HCT116 (cell line): ENCODE results near the gene BAIAP2. TPM values are rescaled to one million over a fixed set of nuclear protein-coding genes. Genes with fewer than 3 reads are reported as not detected.

Source experiments
- ATAC-seq: fragments of 200-7000 bp; cut with Tn5 transposase; 2 replicates; pipeline ENCODE4 v1.9.1; 2020; ENCODE audit warnings: mild to moderate bottlenecking, moderate library complexity
- BruUV-seq: library from RNA; stranded (reverse); fragments of 400-500 nt; replicated peaks from 2 replicates; lab custom pipeline; 2021; lab: Mats Ljungman, UMichigan
- CTCF ChIA-PET: fragments of 300-600 bp; sonication (Branson Sonifier 250); formaldehyde crosslinking; loops from one replicate; lab custom pipeline; 2021; ENCODE audit warnings: antibody characterized with exemption; lab: Charles Lee
- POLR2A ChIA-PET: fragments of 300-600, 350-600 bp; sonication (Branson Sonifier 250); formaldehyde crosslinking; loops from one replicate; lab custom pipeline; 2021; ENCODE audit warnings: antibody characterized with exemption; lab: Charles Lee
- RAD21 ChIA-PET, 2 experiments: fragments of 300-600 bp; sonication (Branson Sonifier 250); formaldehyde crosslinking; loops; one replicate each; lab custom pipeline; 2023; ENCODE audit warnings: low total read pairs in 2 of 2; ENCODE audit not compliant: uncharacterized antibody in 2 of 2, unreplicated experiment in 2 of 2, low non-redundant PET in 1 of 2; lab: Charles Lee
- DNase-seq: peaks from one replicate; pipeline ENCODE4 v3.0.0-alpha.2; 2010; ENCODE audit warnings: low read depth, low spot score
- H2AFZ ChIP-seq: fragments of 200-600 bp; shearing (Covaris generic), sonication (generic); 2 replicates; pipeline ENCODE4 v1.6.1; 2017; ENCODE audit warnings: low read depth, mixed run types, mixed read lengths, antibody characterized with exemption, low read length; ENCODE audit not compliant: poor library complexity, severe bottlenecking
- H3K27ac ChIP-seq: 2 replicates; pipeline ENCODE4 v1.5.1; 2012; ENCODE audit warnings: low read depth, low read length
- H3K27me3 ChIP-seq: fragments of 200-600 bp; sonication (generic); 2 replicates; pipeline ENCODE4 v1.6.1; 2016; ENCODE audit warnings: mixed run types, low read length, mixed read lengths; ENCODE audit not compliant: insufficient read depth
- H3K36me3 ChIP-seq, 2 experiments: fragments of 200-500 bp in 1 of 2; fragments of 200-600 bp in 1 of 2; sonication (Bioruptor generic) in 1 of 2; sonication (generic) in 1 of 2; 2 replicates each; pipeline versions ENCODE4 v1.5.1 to v1.6.1; 2014 to 2016; ENCODE audit warnings: low read length in 2 of 2, inconsistent platforms in 1 of 2, mixed read lengths in 1 of 2, mixed run types in 1 of 2; ENCODE audit not compliant: insufficient read depth in 2 of 2, control insufficient read depth in 1 of 2
- H3K4me1 ChIP-seq, 2 experiments: fragments of 200-600 bp in 1 of 2; sonication (generic) in 1 of 2; 2 replicates each; pipeline versions ENCODE4 v1.5.1 to v1.6.1; 2012 to 2017; ENCODE audit warnings: low read length in 2 of 2, inconsistent platforms in 1 of 2, mild to moderate bottlenecking in 1 of 2, mixed read lengths in 1 of 2, mixed run types in 1 of 2, moderate library complexity in 1 of 2; ENCODE audit not compliant: insufficient read depth in 2 of 2, control insufficient read depth in 1 of 2
- H3K4me2 ChIP-seq: fragments of 200-600 bp; sonication (generic); 2 replicates; pipeline ENCODE4 v1.6.1; 2017; ENCODE audit warnings: mixed run types, low read length, mixed read lengths
- H3K4me3 ChIP-seq, 2 experiments: fragments of 200-600 bp in 1 of 2; sonication (generic) in 1 of 2; replicated peaks in 1 of 2; 2 replicates each; pipeline ENCODE4 v1.5.1; 2011 to 2016; ENCODE audit warnings: low read length in 2 of 2, control low read depth in 1 of 2, low read depth in 1 of 2, mild to moderate bottlenecking in 1 of 2, mixed read lengths in 1 of 2, mixed run types in 1 of 2
- H3K79me2 ChIP-seq: fragments of 200-600 bp; sonication (generic); 2 replicates; pipeline ENCODE4 v1.6.1; 2017; ENCODE audit warnings: mild to moderate bottlenecking, mixed run types, low read length, moderate library complexity, mixed read lengths; ENCODE audit not compliant: insufficient read depth
- H3K9ac ChIP-seq: fragments of 200-600 bp; sonication (generic); 2 replicates; pipeline ENCODE4 v1.6.1; 2016; ENCODE audit warnings: low read length, mixed read lengths
- H3K9me2 ChIP-seq: fragments of 200-600 bp; sonication (generic), shearing (Covaris generic); 2 replicates; pipeline ENCODE4 v1.6.1; 2017; ENCODE audit warnings: mixed run types, mild to moderate bottlenecking, moderate library complexity; ENCODE audit not compliant: insufficient read depth
- H3K9me3 ChIP-seq, 2 experiments: fragments of 200-500 bp in 1 of 2; fragments of 200-600 bp in 1 of 2; sonication (Bioruptor generic) in 1 of 2; sonication (generic) in 1 of 2; 2 replicates each; pipeline ENCODE4 v1.6.1; 2014 to 2017; ENCODE audit warnings: low read length in 2 of 2, mixed read lengths in 2 of 2, inconsistent platforms in 1 of 2, low read depth in 1 of 2, mild to moderate bottlenecking in 1 of 2, mixed run types in 1 of 2, moderate library complexity in 1 of 2; ENCODE audit not compliant: control insufficient read depth in 1 of 2, insufficient read depth in 1 of 2
- H4K20me1 ChIP-seq: fragments of 200-600 bp; sonication (generic), shearing (Covaris generic); 2 replicates; pipeline ENCODE4 v1.6.1; 2017; ENCODE audit warnings: mixed run types, mild to moderate bottlenecking, moderate library complexity; ENCODE audit not compliant: insufficient read depth
- ATF3 ChIP-seq: IDR thresholded peaks from 2 replicates; pipeline ENCODE4 v1.6.1; 2012
- CBX3 ChIP-seq: IDR thresholded peaks from 2 replicates; pipeline ENCODE4 v1.6.1; 2012; ENCODE audit warnings: low read depth
- CTCF ChIP-seq, 3 experiments: fragments of 200-600 bp in 1 of 3; sonication (generic) in 1 of 3; IDR thresholded peaks in 2 of 3; conservative IDR thresholded peaks in 1 of 3; 2 replicates each; pipeline ENCODE4 v1.5.1; 2012 to 2017; ENCODE audit warnings: low read depth in 2 of 3, low read length in 2 of 3, antibody characterized with exemption in 1 of 3, borderline replicate concordance in 1 of 3, control low read depth in 1 of 3, mild to moderate bottlenecking in 1 of 3, mixed read lengths in 1 of 3, mixed run types in 1 of 3, moderate library complexity in 1 of 3; ENCODE audit not compliant: insufficient read depth in 1 of 3
- ELF1 ChIP-seq: IDR thresholded peaks from 2 replicates; pipeline ENCODE4 v1.6.1; 2012; ENCODE audit warnings: low read depth, borderline replicate concordance
- EZH2 ChIP-seq: fragments of 200-600 bp; sonication (generic); IDR thresholded peaks from 2 replicates; pipeline ENCODE4 v1.6.1; 2017; ENCODE audit warnings: antibody characterized with exemption, mixed run types
- JUND ChIP-seq: IDR thresholded peaks from 2 replicates; pipeline ENCODE4 v1.6.1; 2012
- MAX ChIP-seq: IDR thresholded peaks from 2 replicates; pipeline ENCODE4 v1.6.1; 2012
- POLR2AphosphoS5 ChIP-seq: IDR thresholded peaks from 2 replicates; pipeline ENCODE4 v1.6.1; 2011; ENCODE audit warnings: mild to moderate bottlenecking, low read depth, low read length, moderate library complexity
- SIN3A ChIP-seq: IDR thresholded peaks from 2 replicates; pipeline ENCODE4 v1.6.1; 2012; ENCODE audit warnings: low read depth
- ZFX ChIP-seq: fragments of 450-650 bp; IDR thresholded peaks from 2 replicates; pipeline ENCODE4 v1.6.1; 2017
- ZNF274 ChIP-seq: fragments of 200-500 bp; sonication (Bioruptor generic); IDR thresholded peaks from 2 replicates; pipeline ENCODE4 v1.6.1; 2014; ENCODE audit warnings: mild to moderate bottlenecking, low read depth, low read length, inconsistent platforms
- intact Hi-C: fragments of 100-400 bp; cut with micrococcal nuclease; formaldehyde crosslinking; loops from 2 replicates; pipeline ENCODE4 v1.10.0; 2022
- total RNA-seq: library from RNA; stranded (reverse); gene quantifications from one replicate; pipeline ENCODE4 v1.2.1, GENCODE V29; 2021; ENCODE audit not compliant: unreplicated experiment

The BAIAP2 gene
- total RNA-seq, 1 experiment from 2014 or later: 105 TPM

- TF ChIP-seq CTCF (IDR thresholded peaks at IDR 0.05 in 2 of 3, conservative IDR thresholded peaks at IDR 0.05 in 1 of 3; ENCODE audit: borderline replicate concordance in 1 of 3, insufficient read depth in 1 of 3, low read depth in 2 of 3, low read length in 2 of 3) (no peak), MAX (no peak), JUND (no peak), CBX3 (no peak), ZFX (no peak), ATF3 (no peak), POLR2AphosphoS5 (no peak), EZH2 (no peak)
Measured at GRCh38 chr17:81020443-81020766, 14.5 kb upstream of the BAIAP2 start (continued).

- Histone ChIP-seq H3K9me2 (no peaks in the 10 kb centered on the region), H2AFZ (no peak overlapping the region), H3K27ac (no peak overlapping the region; the same call in 1 of the 2 replicates), H3K27me3 (no peaks in the 10 kb centered on the region), H4K20me1 (no peaks in the 10 kb centered on the region), H3K36me3 (no peaks in the 10 kb centered on the region), H3K4me2 (no peak overlapping the region), H3K9ac (no peak overlapping the region), H3K4me3 (no peak overlapping the region), H3K4me1 (peaks cover 13 to 18% of the 10 kb centered on the region in 2 experiments; a peak in 3 of 4 replicates), H3K79me2 (no peaks in the 10 kb centered on the region), H3K9me3 (peaks cover 0 to 8% of the 10 kb centered on the region in 2 experiments; a peak in 2 of 4 replicates)
- CTCF ChIA-PET: no interaction called here
- RAD21 ChIA-PET: no interaction called here
- BruUV-seq: no TSS peak
- TF ChIP-seq SIN3A (no peak), JUND (no peak), ELF1 (no peak), CTCF (IDR thresholded peaks at IDR 0.05 in 2 of 3, conservative IDR thresholded peaks at IDR 0.05 in 1 of 3; ENCODE audit: borderline replicate concordance in 1 of 3, insufficient read depth in 1 of 3, low read depth in 2 of 3, low read length in 2 of 3) (no peak), POLR2AphosphoS5 (no peak), ATF3 (no peak), ZNF274 (no peak)
- ATAC-seq (no peak), DNase-seq (no peak)
- intact Hi-C loops: no loop called here
- POLR2A ChIA-PET: no interaction called here
Measured at GRCh38 chr17:81020767-81021497, 14.0 kb upstream of the BAIAP2 start.
